HG03521 (cell line): ENCODE results near the gene MYO16.

Source experiments
- ATAC-seq: cut with Tn5 transposase; IDR thresholded peaks from one replicate; pipeline ENCODE4 v1.9.1; 2021; ENCODE audit warnings: mild to moderate bottlenecking, moderate library complexity; ENCODE audit not compliant: unreplicated experiment

The MYO16 gene

DNA sequence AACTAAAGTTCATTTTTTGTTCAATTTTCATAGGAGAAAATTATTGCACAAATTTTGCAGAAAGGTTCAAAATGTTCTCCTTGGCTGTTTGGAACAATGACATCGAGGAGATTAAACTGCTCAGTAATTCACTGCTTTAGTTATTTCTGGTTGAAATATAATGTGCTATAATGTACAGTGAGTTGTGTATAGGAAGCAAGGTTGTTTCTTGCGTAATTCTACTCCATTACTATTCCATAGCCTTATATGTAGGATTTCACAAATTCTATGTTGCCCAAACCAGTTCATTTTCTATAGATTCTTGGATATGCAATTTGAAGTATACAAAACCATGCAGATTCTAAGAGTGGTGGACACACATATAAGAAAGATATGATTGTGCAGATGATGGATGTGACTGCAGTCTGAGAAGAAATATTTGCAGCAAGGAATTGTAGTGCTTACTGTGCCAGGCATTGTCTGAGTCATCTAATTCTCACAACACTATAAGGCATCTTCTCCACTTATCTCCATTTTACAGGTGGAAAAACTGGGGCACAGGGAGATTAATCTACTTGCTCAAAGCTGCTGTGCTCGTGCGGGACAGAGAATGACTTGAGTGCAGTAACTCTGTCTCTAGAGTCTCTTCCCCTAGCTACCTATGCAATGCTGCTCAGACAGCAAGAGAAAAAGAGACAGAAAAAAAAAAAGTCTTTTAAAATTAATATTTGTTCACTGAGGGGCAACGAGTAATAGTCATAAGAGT lies 515.5 kb downstream of the MYO16 start:
- no peak for ATAC-seq

DNA sequence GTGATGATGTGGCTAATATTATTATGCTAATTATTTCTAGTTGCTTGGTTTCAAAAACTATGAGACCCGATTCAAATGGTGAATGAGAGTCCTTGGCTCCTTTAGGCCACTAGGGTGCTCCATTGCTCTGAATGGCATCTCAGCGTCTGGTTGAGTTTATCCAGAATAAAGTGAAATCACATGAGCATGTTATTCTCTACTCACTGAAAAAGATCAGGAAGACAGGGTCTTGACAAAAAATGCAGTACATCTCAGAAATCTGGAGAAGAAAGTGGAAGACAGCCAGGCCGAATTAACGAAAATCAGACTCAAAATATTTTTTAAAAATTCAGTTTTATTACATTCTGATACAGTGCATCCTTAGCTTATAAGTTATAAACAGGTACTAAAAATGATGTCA lies 516.2 kb downstream of the MYO16 start:
- peak; percentile 76 for ATAC-seq

DNA sequence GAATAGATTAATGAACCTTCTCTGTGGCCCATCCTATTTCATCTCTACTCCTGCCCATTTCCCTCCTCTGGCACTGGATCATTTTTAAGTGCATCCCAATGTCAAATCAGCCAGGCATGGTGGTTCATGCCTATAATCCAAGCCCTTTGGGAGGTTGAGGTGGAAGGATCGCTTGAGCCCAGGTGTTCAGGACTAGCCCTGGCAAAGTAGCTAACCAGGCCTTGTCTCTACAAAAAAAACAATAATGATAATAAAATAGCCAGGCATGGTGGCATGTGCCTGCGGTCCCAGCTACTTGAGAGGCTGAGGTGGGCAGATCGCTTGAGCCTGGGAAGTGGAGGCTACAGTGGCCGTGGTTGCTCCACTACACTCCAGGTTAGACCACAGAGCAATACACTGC lies 517.0 kb downstream of the MYO16 start:
- no peak for ATAC-seq

GRCh38 chr13:109146912-109147647 lies 517.7 kb downstream of the MYO16 start:
- no peak for ATAC-seq

- ATAC-seq: no peak
These were observed 518.8 kb downstream of the MYO16 start for GRCh38 chr13:109148243-109148642.

DNA sequence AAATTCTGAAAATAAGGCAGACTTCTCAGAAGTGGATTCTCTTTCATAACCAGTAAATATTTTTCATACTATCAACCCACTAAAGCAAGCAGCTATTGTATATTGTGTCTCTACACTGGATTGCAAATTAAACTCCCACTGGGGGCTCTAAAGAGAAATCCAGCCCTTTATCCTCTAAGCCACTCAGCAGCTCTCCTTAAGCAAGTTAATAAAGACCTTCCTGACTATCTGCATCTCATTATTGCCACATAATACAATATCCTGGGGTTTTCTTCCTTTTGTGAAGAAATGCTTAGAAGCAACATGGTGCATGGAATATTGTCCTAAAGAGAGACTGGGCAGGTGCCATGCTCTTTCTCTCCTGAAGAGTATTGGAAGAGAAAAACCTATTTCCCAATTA lies 521.3 kb downstream of the MYO16 start:
- no peak for ATAC-seq

GRCh38 chr13:109151255-109151654 lies 521.8 kb downstream of the MYO16 start:
- ATAC-seq: no peak

- ATAC-seq: no peak
These were observed 522.3 kb downstream of the MYO16 start for GRCh38 chr13:109151696-109152095.

- ATAC-seq: no peak
These were observed 523.0 kb downstream of the MYO16 start for GRCh38 chr13:109152311-109152820.

- ATAC-seq: no peak
These were observed 523.5 kb downstream of the MYO16 start for GRCh38 chr13:109152941-109153340.

GRCh38 chr13:109154146-109154545 lies 524.7 kb downstream of the MYO16 start:
- no peak for ATAC-seq

GRCh38 chr13:109154546-109154945 lies 525.1 kb downstream of the MYO16 start:
- ATAC-seq: no peak

- no peak for ATAC-seq
These were observed 525.8 kb downstream of the MYO16 start for GRCh38 chr13:109154966-109155761.

- ATAC-seq: no peak
These were observed 526.9 kb downstream of the MYO16 start for GRCh38 chr13:109156181-109156935.

DNA sequence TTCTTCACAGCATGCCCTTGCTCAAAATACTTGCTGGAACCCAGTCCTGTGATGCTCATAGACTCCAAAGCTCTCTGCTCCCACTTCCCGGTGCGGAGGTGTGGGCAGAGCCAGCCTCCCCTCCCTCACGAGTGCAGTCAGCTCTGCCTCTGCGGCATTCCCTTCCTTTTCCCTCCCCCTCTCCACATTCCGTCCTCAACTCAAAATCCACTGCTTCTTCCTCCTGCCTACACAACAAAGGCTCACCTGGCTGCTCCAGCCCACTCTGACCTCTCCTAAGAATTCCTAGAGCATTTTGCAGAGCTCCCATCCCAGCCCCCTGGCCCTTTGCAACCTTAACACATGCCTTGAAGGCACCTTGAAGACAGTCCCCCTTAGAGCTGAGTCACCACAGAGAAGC lies 527.9 kb downstream of the MYO16 start:
- ATAC-seq: no peak

- ATAC-seq: no peak
These were observed 529.0 kb downstream of the MYO16 start for GRCh38 chr13:109158383-109158782.

DNA sequence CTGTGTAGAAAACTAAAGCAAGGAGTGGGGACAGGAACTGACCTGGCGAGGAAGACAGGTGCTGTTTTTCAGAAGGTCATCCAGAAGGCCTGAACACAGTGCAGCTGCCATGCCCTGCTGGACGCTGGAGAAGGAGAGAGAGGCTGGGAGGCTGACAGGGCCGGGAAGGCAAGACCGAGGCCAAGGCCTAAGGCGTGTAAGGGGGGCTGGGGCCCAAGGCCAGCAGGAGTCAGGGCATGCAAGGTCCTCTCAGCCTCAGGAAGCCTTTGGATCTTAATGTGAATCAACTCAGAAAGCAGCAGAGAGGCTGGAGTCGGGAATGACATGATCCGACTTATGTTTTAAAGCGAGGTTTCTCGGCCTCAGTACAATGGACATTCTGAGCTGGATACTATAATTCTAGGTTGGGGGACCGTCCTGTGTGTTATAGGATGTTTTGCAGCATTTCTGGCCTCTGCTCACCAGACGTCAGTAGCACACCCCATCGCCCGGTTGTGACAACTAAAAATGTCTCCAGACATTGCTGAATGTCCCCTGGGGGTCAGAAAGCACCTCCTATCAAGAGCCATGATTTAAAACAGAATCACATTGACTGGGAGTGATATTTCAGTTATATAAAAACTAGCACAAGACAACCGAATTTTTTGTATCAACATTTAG lies 530.4 kb downstream of the MYO16 start:
- ATAC-seq: no peak

DNA sequence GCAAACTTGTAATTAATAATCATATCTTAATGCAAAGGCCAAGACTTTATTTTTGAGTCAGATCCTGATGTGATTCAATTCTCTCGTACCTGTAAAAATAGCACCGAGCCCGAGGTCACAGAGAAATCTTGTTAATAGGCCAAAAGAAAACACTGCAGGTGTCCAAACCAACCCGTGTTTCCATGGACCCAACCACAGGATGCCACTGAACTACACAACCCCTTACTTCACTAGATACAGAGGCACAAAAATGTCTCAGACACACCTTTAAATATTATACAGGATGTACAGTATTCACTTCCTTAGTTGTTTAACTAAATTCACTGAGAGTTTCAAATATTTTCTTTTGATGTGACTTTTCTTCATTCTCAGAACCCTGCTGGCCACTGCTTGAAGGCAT lies 530.9 kb downstream of the MYO16 start:
- ATAC-seq: peak; percentile 10

GRCh38 chr13:109160887-109161669 lies 531.7 kb downstream of the MYO16 start:
- peak; percentile 33 for ATAC-seq
